ENCODE data around the gene ABCG4. TPM values are rescaled to one million over a fixed set of nuclear protein-coding genes. Genes with fewer than 3 reads are reported as not detected.

ABCG4 gene
- total RNA-seq, 1 experiment from 2014 or later: 0.25 TPM

DNA sequence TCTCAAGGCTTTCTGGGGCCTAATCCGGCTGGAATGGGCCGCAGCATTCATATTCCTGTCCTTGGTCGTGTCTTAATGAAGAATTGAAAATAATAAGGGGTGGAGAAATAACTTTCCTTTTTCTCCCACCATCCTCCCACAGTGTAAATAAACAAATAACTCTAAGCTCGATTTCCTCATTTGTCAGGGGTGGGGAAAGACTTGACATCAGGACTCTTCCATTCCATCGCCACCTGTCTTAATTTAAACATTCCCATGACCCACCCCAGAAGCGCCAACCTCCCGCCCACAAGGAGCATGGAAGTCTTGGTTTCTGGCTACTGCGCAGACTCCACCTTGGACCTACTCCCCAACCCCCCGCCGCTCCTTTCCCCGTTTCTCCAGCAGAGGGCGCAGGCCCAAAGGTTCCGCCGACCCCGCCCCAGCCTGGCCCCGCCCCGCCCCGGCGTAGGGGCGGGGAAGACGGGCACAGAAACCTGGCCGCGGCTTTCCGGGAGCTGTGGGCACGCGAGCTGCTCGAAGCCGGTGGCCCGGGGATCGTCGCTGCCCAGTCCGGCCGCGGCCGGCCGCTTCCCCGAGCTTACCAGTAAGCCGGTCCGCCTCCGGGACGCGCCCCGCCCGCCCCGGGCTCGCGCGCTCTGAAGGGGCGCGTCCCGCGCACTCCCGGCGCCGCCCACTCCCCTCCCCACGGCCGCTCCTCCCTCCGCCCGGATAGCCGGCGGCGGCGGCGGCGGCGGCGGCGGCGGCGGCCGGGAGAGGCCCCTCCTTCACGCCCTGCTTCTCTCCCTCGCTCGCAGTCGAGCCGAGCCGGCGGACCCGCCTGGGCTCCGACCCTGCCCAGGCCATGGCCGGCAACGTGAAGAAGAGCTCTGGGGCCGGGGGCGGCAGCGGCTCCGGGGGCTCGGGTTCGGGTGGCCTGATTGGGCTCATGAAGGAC lies 57.0 kb downstream of the ABCG4 start, which contains the start of gene CBL:
Gene CBL (plus strand): TSS at position 766 of the 937 bp plus-strand sequence. CDS start 79 bp downstream, at position 845.
- DNase-seq (ENCODE audit: low spot score): peak; percentile 77

DNA sequence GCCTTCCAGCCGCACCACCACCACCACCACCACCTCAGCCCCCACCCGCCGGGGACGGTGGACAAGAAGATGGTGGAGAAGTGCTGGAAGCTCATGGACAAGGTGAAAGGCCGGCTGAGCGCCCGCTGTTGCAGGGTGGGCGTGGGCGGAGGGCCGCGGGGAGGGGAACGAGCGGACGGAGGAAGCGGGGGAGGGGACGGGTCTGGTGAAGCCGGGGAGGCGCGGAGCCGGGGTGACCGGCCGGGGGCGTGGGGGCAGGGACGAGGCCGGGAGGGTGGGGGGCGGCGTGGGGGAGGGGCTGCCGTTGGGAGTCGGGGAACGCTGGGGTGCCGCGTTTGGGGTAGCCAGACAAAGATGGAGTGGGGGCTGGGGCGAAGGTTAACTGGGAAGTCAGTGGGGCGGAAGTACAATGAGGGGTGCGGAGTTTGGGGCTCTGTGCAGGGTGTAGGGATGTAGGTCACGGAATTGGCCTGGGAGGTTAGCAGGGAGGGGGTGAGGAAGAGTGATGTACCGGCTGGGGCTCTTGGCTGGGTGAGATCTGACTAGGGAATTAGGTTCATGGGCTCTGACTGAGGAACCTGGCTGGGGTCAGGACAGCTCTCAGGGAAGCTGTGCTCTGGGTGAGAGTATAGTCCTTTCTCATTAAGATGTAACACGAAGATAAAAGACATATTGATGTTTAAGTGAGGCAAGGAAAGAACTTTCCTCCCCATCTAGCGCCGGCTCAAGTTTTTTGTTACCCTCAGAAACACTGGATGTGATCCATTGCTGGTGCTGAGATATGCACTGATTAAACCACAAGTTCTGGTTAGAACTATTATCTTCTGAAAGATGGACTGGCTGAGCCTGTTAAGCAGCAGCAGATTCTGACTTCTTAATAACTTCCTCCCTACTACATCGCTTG lies 57.9 kb downstream of the ABCG4 start:
- DNase-seq (ENCODE audit: low spot score): no peak

- no peak for DNase-seq (ENCODE audit: low spot score)
These were observed 58.6 kb downstream of the ABCG4 start for GRCh38 chr11:119207415-119207960.

GRCh38 chr11:119209186-119209585 lies 60.3 kb downstream of the ABCG4 start:
- DNase-seq (ENCODE audit: low spot score): no peak

DNA sequence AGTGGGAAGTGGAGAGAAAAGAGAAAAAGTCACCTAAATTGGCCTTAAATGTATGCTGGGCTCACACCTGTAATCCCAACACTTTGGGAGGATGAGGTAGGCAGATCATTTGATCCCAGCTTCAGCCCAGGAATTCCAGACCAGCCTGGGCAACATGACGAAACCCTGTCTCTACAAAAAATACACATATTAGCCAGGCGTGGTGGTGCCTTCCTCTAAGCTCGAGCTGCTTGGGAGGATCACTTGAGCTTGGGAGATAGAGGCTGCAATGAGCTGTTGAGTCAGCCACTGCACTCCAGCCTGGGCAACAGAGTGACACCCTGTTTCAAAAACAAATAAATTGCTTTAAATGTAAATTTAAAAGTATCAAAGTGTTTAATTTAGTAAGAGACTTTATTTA lies 61.2 kb downstream of the ABCG4 start:
- no peak for DNase-seq (ENCODE audit: low spot score)

Other genes starting within 250 kb of the ABCG4 start
- gene BCL9L, start 223.1 kb upstream of the ABCG4 start, total RNA-seq (2014; rRNA removed; shearing (Covaris generic)): 3.3 and 7.5 TPM in 2 replicates
- gene UPK2, start 192.8 kb upstream of the ABCG4 start, total RNA-seq (2014; rRNA removed; shearing (Covaris generic)): not detected in 2 replicates
- gene FOXR1, start 177.3 kb upstream of the ABCG4 start, total RNA-seq (2014; rRNA removed; shearing (Covaris generic)): not detected in 2 replicates
- 11.9 and 14.4 TPM in 2 replicates for gene CENATAC, start 150.9 kb upstream of the ABCG4 start, total RNA-seq (2014; rRNA removed; shearing (Covaris generic))
- 3,227 and 3,660 TPM in 2 replicates for gene RPS25, start 130.7 kb upstream of the ABCG4 start, total RNA-seq (2014; rRNA removed; shearing (Covaris generic))
- 118 and 134 TPM in 2 replicates for gene TRAPPC4, start 130.3 kb upstream of the ABCG4 start, total RNA-seq (2014; rRNA removed; shearing (Covaris generic))
- gene SLC37A4, start 118.2 kb upstream of the ABCG4 start, total RNA-seq (2014; rRNA removed; shearing (Covaris generic)): 21.7 and 26.6 TPM in 2 replicates
- 134 and 143 TPM in 2 replicates for gene HYOU1, start 91.8 kb upstream of the ABCG4 start, total RNA-seq (2014; rRNA removed; shearing (Covaris generic))
- gene VPS11, start 81.2 kb upstream of the ABCG4 start, total RNA-seq (2014; rRNA removed; shearing (Covaris generic)): 13.8 and 19.2 TPM in 2 replicates
- 6.2 and 16.4 TPM in 2 replicates for gene HMBS, start 64.2 kb upstream of the ABCG4 start, total RNA-seq (2014; rRNA removed; shearing (Covaris generic))
- 25.0 and 43.7 TPM in 2 replicates for gene DPAGT1, start 47.2 kb upstream of the ABCG4 start, total RNA-seq (2014; rRNA removed; shearing (Covaris generic))
- 2.3 and 5.1 TPM in 2 replicates for gene C2CD2L, start 41.7 kb upstream of the ABCG4 start, total RNA-seq (2014; rRNA removed; shearing (Covaris generic))
- 6.1 and 7.2 TPM in 2 replicates for gene HINFP, start 27.5 kb upstream of the ABCG4 start, total RNA-seq (2014; rRNA removed; shearing (Covaris generic))
- 14.3 and 14.7 TPM in 2 replicates for gene NLRX1, start 19.7 kb downstream of the ABCG4 start, total RNA-seq (2014; rRNA removed; shearing (Covaris generic))
- not detected in 2 replicates for gene NHERF4, start 36.4 kb downstream of the ABCG4 start, total RNA-seq (2014; rRNA removed; shearing (Covaris generic))
- gene CBL, start 57.3 kb downstream of the ABCG4 start, total RNA-seq (2014; rRNA removed; shearing (Covaris generic)): 7.3 and 11.0 TPM in 2 replicates
- 66.0 and 88.8 TPM in 2 replicates for gene MCAM, start 168.1 kb downstream of the ABCG4 start, total RNA-seq (2014; rRNA removed; shearing (Covaris generic))
- gene RNF26, start 185.5 kb downstream of the ABCG4 start, total RNA-seq (2014; rRNA removed; shearing (Covaris generic)): 4.1 and 6.8 TPM in 2 replicates
- gene C1QTNF5, start 191.8 kb downstream of the ABCG4 start, total RNA-seq (2014; rRNA removed; shearing (Covaris generic)): not detected in 2 replicates
- not detected in 2 replicates for gene MFRP, start 197.7 kb downstream of the ABCG4 start, total RNA-seq (2014; rRNA removed; shearing (Covaris generic))
- gene USP2, start 232.6 kb downstream of the ABCG4 start, total RNA-seq (2014; rRNA removed; shearing (Covaris generic)): 0.21 and 0.29 TPM in 2 replicates